ENCODE data around the gene GALNT10. TPM values are rescaled to one million over a fixed set of nuclear protein-coding genes. Genes with fewer than 3 reads are reported as not detected.

GALNT10 gene
- total RNA-seq, 4 donors from 2014 or later: 11.6 to 16.3 (median 14.8) TPM

DNA sequence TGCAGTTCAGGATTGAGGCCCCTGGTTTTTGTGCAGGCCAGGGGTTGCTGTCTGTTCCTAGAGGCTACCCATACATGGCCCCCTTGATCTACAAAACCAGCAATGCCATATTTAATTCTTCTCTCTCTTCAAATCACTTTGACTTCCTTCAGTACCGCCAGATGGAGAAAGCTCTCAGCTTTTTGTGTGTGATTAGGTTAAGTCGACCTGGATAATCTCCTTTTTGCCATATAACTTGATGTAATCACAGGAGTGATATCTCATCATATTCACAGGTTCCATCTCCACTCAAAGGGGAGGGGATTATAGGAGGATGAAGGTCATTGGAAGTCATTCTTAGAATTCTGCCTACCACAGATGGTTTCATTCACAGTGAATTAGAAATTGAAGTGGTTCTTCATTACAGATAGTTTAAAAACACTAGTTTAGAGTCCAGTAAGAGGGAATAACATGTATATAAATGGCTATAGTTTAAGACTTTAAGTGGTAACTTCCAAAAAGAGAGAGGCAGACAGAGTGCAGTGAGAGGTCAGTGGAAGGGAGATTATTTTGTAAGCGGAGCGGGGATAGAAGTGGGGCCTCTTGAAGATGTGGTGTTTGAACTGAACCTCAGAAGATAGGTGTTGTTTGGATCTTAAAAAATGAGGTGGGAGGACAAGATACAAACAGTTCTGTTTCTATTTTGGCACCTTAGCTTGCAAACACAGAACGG is 85.9 kb downstream of the GALNT10 start:
- Histone ChIP-seq H3K27me3 (no peaks in the 10 kb centered on the region), H3K27ac (peak overlapping the region; percentile 48), H3K4me1 (peaks cover 41% of the 10 kb centered on the region), H3K36me3 (no peaks in the 10 kb centered on the region), H3K9me3 (no peaks in the 10 kb centered on the region), H3K4me3 (no peak overlapping the region)
- no peak for DNase-seq (ENCODE audit: low spot score in 2 of 2)
- 73% methylated on average over 5 of the region's 5 CpGs for WGBS
- no peak for TF ChIP-seq POLR2AphosphoS5 (IDR thresholded peaks at IDR 0.05)
- TF ChIP-seq, protein P1, sequence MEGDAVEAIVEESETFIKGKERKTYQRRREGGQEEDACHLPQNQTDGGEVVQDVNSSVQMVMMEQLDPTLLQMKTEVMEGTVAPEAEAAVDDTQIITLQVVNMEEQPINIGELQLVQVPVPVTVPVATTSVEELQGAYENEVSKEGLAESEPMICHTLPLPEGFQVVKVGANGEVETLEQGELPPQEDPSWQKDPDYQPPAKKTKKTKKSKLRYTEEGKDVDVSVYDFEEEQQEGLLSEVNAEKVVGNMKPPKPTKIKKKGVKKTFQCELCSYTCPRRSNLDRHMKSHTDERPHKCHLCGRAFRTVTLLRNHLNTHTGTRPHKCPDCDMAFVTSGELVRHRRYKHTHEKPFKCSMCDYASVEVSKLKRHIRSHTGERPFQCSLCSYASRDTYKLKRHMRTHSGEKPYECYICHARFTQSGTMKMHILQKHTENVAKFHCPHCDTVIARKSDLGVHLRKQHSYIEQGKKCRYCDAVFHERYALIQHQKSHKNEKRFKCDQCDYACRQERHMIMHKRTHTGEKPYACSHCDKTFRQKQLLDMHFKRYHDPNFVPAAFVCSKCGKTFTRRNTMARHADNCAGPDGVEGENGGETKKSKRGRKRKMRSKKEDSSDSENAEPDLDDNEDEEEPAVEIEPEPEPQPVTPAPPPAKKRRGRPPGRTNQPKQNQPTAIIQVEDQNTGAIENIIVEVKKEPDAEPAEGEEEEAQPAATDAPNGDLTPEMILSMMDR (IDR thresholded peaks at IDR 0.05): no peak
- no peak for TF ChIP-seq EP300 (IDR thresholded peaks at IDR 0.05)
- TF ChIP-seq POLR2A (IDR thresholded peaks at IDR 0.05): no peak

DNA sequence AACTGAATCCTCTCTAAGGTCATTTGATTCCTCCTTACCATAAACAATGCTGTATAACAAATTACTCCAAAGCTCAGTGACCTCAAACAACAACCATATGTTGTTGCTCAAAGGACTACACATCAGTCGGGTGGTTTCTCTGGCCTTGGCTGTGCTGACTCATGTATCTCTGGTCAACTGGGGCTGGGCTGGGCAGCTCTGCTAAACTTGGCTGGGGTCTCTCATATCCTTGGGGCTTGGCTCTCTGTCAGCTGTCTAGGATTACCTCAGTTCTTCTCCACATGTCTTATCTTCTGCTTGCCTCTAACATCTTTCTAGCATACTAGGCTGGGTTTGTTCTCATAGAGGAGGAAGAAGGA is 86.4 kb downstream of the GALNT10 start:
- Histone ChIP-seq H3K36me3 (no peaks in the 10 kb centered on the region), H3K9me3 (no peaks in the 10 kb centered on the region), H3K4me3 (no peak overlapping the region), H3K4me1 (peaks cover 40% of the 10 kb centered on the region), H3K27ac (peak overlapping the region; percentile 48), H3K27me3 (no peaks in the 10 kb centered on the region)
- 57% methylated on average over 1 of the region's 1 CpG for WGBS
- TF ChIP-seq EP300 (IDR thresholded peaks at IDR 0.05) (no peak), POLR2A (IDR thresholded peaks at IDR 0.05) (no peak), POLR2AphosphoS5 (IDR thresholded peaks at IDR 0.05) (no peak)
- TF ChIP-seq, protein P1 (IDR thresholded peaks at IDR 0.05): no peak
- DNase-seq (ENCODE audit: low spot score in 2 of 2): peak; percentile 78 to 81

DNA sequence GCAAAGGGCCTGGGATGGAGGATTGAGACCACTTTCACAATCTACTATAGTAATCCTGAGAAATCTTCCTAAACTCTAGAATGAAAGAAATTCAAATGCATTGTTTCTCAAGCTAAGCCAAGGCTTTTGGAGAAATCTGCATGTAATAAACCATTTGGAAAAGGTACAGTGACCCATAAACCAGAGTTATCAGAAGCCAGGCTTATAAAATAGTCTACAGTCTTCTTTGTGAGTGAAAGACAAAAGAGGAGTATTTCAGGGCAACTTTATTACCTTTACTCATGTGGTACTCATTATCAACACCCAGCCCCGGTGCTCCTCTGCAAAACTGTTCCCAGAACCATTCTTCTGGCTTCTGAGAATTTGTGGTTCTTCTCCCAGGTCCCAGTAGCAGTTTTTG is 87.0 kb downstream of the GALNT10 start:
- no peaks in the 10 kb centered on the region for H3K36me3 ChIP-seq

DNA sequence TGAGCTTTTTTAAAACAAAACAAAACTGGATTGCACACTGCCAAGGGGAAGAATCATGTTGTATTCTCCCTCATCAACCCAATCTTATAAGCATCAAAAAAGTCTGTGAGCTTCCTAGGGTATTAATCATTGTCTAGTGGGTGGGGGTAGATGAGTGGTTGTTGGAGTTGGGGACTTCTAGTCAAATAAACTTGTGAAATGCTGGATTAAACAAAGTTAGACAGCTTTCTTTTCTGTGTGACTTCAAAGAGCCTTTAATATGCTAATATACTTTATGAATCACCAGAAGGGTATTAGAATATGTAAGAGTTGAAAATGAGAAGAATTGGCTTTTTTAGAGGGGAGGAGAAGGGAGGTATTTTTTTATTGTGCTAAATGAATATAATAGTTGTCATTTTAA is 87.7 kb downstream of the GALNT10 start:
- Histone ChIP-seq H3K4me3 (no peak overlapping the region), H3K9me3 (no peaks in the 10 kb centered on the region), H3K27me3 (no peaks in the 10 kb centered on the region), H3K4me1 (peaks cover 27% of the 10 kb centered on the region), H3K27ac (no peak overlapping the region), H3K36me3 (no peaks in the 10 kb centered on the region)
- no peak for DNase-seq (ENCODE audit: low spot score in 2 of 2)
- TF ChIP-seq, protein P1 (IDR thresholded peaks at IDR 0.05): no peak
- TF ChIP-seq POLR2A (IDR thresholded peaks at IDR 0.05) (no peak), EP300 (IDR thresholded peaks at IDR 0.05) (no peak), POLR2AphosphoS5 (IDR thresholded peaks at IDR 0.05) (no peak)

More for the DNA sequence above, 87.0 kb downstream of the GALNT10 start:
- H3K9me3 ChIP-seq: no peaks in the 10 kb centered on the region
- no peaks in the 10 kb centered on the region for H3K27me3 ChIP-seq
- no peak overlapping the region for H3K27ac ChIP-seq
- H3K4me3 ChIP-seq: no peak overlapping the region
- H3K4me1 ChIP-seq: peaks cover 34% of the 10 kb centered on the region
- DNase-seq (ENCODE audit: low spot score in 2 of 2): no peak
- 48% methylated on average over 1 of the region's 1 CpG for WGBS
- TF ChIP-seq POLR2A (IDR thresholded peaks at IDR 0.05) (no peak), EP300 (IDR thresholded peaks at IDR 0.05) (no peak), POLR2AphosphoS5 (IDR thresholded peaks at IDR 0.05) (no peak)
- TF ChIP-seq, protein P1 (IDR thresholded peaks at IDR 0.05): no peak

DNA sequence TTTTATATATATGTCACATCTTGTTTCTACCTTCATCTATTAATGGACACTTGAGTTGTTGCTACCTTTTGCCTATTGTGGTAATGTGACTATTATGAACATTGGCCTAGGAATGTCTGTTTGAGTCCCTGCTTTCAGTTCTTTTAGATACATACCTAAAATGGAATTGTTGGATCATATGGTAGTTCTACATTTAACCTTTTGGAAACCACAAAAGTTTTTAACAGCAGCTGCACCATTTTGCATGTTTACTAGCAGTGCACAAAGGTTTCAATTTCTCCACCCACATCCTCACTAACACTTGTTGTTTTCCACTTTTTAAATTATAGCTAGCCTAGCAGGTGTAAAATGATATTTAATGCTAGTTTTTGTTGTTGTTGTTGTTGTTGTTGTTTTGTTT is 88.4 kb downstream of the GALNT10 start:
- H3K36me3 ChIP-seq: no peaks in the 10 kb centered on the region
- DNase-seq (ENCODE audit: low spot score in 2 of 2): no peak
- H3K4me1 ChIP-seq: peaks cover 20% of the 10 kb centered on the region
- no peak overlapping the region for H3K4me3 ChIP-seq
- TF ChIP-seq EP300 (IDR thresholded peaks at IDR 0.05): no peak
- TF ChIP-seq POLR2A (IDR thresholded peaks at IDR 0.05): no peak
- TF ChIP-seq, protein P1 (IDR thresholded peaks at IDR 0.05): no peak
- H3K27ac ChIP-seq: no peak overlapping the region
- no peaks in the 10 kb centered on the region for H3K27me3 ChIP-seq
- H3K9me3 ChIP-seq: no peaks in the 10 kb centered on the region

Measured in suprapubic skin (tissue), 4 donors.